AG09319 (cell line): ENCODE measurements around the gene STK17B.

Source experiments
- DNase-seq: peaks from one replicate; pipeline ENCODE4 v3.0.0-alpha.2; 2010; ENCODE audit warnings: low read depth; ENCODE audit errors: extremely low read depth
- CTCF ChIP-seq: IDR thresholded peaks from 2 replicates; pipeline ENCODE4 v1.5.1; 2011; ENCODE audit warnings: low read depth, mild to moderate bottlenecking, inconsistent platforms, low read length, moderate library complexity

Gene STK17B

GRCh38 chr2:196173505-196173904 lies 2.1 kb upstream of the STK17B start:
- DNase-seq: no peak
- TF ChIP-seq CTCF: no peak

GRCh38 chr2:196172951-196173350 lies 1.6 kb upstream of the STK17B start:
- no peak for TF ChIP-seq CTCF
- DNase-seq: no peak

GRCh38 chr2:196171946-196172345 lies 568 bp upstream of the STK17B start:
- TF ChIP-seq CTCF: no peak
- DNase-seq: no peak

GRCh38 chr2:196170606-196171247 lies 651 bp downstream of the STK17B start:
- DNase-seq: no peak
- TF ChIP-seq CTCF: no peak

GRCh38 chr2:196170213-196170605 lies 1.2 kb downstream of the STK17B start:
- no peak for TF ChIP-seq CTCF
- no peak for DNase-seq

- DNase-seq: no peak
- no peak for TF ChIP-seq CTCF
Observed at GRCh38 chr2:196169516-196169915, 1.9 kb downstream of the STK17B start.

GRCh38 chr2:196168181-196168580 lies 3.2 kb downstream of the STK17B start:
- DNase-seq: no peak
- TF ChIP-seq CTCF: no peak
